ENCODE results near the gene RAB35. TPM values are rescaled to one million over a fixed set of nuclear protein-coding genes. Genes with fewer than 3 reads are reported as not detected.

The RAB35 gene
- total and polyA plus RNA-seq, 2 experiments from 2014 or later: 22.6 to 24.0 TPM

DNA sequence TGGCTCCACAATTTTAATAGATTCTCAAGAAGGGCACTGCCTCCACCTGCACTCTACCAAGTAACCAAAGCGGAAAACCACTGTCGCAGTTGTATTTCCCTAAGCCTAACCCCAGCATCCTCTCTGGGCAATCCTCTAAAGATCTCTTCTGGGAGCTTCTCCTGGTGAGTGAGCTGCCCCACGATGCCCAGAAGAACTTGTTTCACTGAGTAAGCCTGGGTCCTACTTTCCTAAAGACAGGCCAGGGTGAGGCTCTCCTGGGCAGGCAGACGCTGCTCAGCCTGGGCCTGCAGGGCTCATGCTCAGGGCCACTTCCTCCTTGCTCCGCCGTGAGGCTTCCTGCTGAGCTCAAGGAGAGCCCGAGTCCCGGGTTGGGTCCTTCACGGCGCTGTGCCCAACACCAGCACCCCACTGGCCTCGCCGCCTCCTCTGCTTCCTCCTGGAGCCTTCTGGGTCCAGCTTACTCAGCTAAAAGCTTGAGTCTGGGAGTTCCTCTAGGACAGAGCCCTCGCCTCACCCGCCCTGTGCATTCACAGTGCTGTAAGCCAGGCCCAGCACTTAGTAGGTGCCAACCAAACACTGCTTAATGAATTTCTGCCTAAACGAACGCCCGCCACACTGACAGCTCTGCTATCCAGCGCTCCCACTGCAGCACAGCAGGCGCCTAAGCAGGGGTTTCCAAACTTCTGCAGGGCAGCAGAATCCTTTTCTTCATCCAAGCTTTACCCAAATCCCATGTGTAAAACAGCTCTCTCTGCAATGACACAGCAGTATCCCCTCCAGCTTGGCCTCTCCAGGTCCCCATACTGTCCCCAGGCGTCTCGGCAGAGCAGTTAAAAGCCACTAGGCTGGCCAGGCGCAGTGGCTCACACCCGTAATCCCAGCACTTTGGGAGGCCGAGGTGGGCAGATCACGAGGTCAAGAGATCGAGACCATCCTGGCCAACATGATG is 5.7 kb downstream of the RAB35 start:
- no peaks in the 10 kb centered on the region for H3K36me3 ChIP-seq (replicated peaks; ENCODE audit: insufficient read depth, low read depth)
- peaks cover 95% of the 10 kb centered on the region for H3K79me2 ChIP-seq
- H3K9me2 ChIP-seq (replicated peaks; ENCODE audit: insufficient read depth): no peaks in the 10 kb centered on the region
- no peak overlapping the region for H3K4me2 ChIP-seq
- no peak for DNase-seq (ENCODE audit: low spot score)
- peaks cover 47% of the 10 kb centered on the region for H4K20me1 ChIP-seq (ENCODE audit: insufficient read depth, poor library complexity, severe bottlenecking)
- TF ChIP-seq EZH2 (IDR thresholded peaks at IDR 0.05; ENCODE audit: borderline replicate concordance): no peak
- TF ChIP-seq, protein P1, sequence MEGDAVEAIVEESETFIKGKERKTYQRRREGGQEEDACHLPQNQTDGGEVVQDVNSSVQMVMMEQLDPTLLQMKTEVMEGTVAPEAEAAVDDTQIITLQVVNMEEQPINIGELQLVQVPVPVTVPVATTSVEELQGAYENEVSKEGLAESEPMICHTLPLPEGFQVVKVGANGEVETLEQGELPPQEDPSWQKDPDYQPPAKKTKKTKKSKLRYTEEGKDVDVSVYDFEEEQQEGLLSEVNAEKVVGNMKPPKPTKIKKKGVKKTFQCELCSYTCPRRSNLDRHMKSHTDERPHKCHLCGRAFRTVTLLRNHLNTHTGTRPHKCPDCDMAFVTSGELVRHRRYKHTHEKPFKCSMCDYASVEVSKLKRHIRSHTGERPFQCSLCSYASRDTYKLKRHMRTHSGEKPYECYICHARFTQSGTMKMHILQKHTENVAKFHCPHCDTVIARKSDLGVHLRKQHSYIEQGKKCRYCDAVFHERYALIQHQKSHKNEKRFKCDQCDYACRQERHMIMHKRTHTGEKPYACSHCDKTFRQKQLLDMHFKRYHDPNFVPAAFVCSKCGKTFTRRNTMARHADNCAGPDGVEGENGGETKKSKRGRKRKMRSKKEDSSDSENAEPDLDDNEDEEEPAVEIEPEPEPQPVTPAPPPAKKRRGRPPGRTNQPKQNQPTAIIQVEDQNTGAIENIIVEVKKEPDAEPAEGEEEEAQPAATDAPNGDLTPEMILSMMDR (IDR thresholded peaks at IDR 0.05; ENCODE audit: poor library complexity): no peak
- TF ChIP-seq EZH2phosphoT487 (IDR thresholded peaks at IDR 0.05; ENCODE audit: low read depth, severe bottlenecking, unreplicated experiment): no peak
- no peaks in the 10 kb centered on the region for H3K27me3 ChIP-seq
- no peaks in the 10 kb centered on the region for H3K9me3 ChIP-seq (ENCODE audit: low read depth)
- WGBS (ENCODE audit: low lambda C conversion rate, missing lambda C conversion rate): 86% methylated on average over 26 of the region's 26 CpGs
- no peak overlapping the region for H2AFZ ChIP-seq
- H3K27ac ChIP-seq: no peak overlapping the region
- peaks cover 8% of the 10 kb centered on the region for H3K4me1 ChIP-seq (ENCODE audit: insufficient read depth)
- no peak overlapping the region for H3K4me3 ChIP-seq

DNA sequence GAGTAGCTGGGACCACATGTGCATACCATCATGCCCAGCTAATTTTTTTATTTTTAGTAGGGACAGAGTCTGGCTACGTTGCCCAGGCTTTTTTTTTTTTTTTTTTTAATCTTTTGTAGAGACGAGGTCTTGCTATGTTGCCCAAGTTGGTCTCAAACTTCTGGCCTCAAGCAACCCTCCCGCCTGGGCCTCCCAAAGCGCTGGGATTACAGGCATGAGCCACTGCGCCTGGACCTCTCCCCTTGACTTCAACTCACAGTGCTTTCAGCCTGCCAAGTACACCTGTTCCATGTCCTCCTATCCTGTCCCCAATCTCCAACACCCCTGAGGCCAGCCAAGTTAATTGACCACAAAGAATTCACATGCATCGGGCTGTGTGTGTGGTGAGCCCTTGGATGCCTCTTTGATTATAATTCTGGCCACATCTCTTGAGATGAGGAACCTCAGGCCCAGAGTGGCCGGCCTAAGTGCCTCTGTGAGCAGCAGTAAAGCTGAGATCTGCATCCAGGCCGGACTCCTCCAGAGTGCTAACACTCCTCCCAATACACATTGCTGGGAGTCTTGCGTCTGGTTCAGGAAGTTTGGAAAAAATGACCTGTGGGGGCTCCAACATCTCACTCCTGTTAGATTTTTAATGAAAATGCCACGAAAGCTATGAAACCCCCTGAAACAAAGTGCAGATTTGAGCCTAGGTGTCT is 6.8 kb downstream of the RAB35 start:
- DNase-seq (ENCODE audit: low spot score): no peak
- peaks cover 39% of the 10 kb centered on the region for H4K20me1 ChIP-seq (ENCODE audit: insufficient read depth, poor library complexity, severe bottlenecking)

DNA sequence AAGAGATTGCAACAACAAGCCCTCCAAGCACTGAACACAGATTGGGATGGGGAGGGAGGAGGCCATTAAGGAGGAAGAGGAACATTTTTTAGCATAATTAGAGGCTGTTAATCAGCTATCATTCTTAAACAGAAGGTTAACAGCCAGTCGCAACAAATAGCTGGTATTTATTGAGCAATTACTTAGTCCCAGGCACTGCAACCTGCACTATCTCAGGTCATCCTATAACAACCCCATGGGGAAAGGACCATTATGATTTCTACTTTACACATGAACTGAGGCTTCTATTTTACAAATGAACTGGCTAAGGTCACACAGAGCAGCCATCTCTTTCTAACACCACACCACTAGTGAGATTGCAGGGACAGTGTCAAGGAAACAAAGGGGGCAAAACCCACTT is 10.4 kb downstream of the RAB35 start:
- no peak for TF ChIP-seq EZH2phosphoT487 (IDR thresholded peaks at IDR 0.05; ENCODE audit: low read depth, severe bottlenecking, unreplicated experiment)
- no peak for TF ChIP-seq EZH2 (IDR thresholded peaks at IDR 0.05; ENCODE audit: borderline replicate concordance)
- TF ChIP-seq, protein P1 (IDR thresholded peaks at IDR 0.05; ENCODE audit: poor library complexity): no peak
- Histone ChIP-seq H2AFZ (no peak overlapping the region), H3K4me3 (no peak overlapping the region), H3K79me2 (peaks cover 92% of the 10 kb centered on the region), H3K27ac (no peak overlapping the region), H3K4me2 (no peak overlapping the region), H3K9me3 (ENCODE audit: low read depth) (no peaks in the 10 kb centered on the region), H3K9me2 (replicated peaks; ENCODE audit: insufficient read depth) (no peaks in the 10 kb centered on the region), H3K27me3 (no peaks in the 10 kb centered on the region), H3K36me3 (replicated peaks; ENCODE audit: insufficient read depth, low read depth) (no peaks in the 10 kb centered on the region), H3K4me1 (ENCODE audit: insufficient read depth) (peaks cover 14% of the 10 kb centered on the region), H4K20me1 (ENCODE audit: insufficient read depth, poor library complexity, severe bottlenecking) (peaks cover 28% of the 10 kb centered on the region)
- 86% methylated on average over 1 of the region's 1 CpG for WGBS (ENCODE audit: low lambda C conversion rate, missing lambda C conversion rate)
- DNase-seq (ENCODE audit: low spot score): no peak

More for the DNA sequence above, 6.8 kb downstream of the RAB35 start:
- Histone ChIP-seq H3K4me2 (no peak overlapping the region), H3K9me3 (ENCODE audit: low read depth) (no peaks in the 10 kb centered on the region), H2AFZ (no peak overlapping the region), H3K27ac (no peak overlapping the region), H3K4me1 (ENCODE audit: insufficient read depth) (peaks cover 8% of the 10 kb centered on the region), H3K36me3 (replicated peaks; ENCODE audit: insufficient read depth, low read depth) (no peaks in the 10 kb centered on the region), H3K4me3 (no peak overlapping the region), H3K9me2 (replicated peaks; ENCODE audit: insufficient read depth) (no peaks in the 10 kb centered on the region), H3K79me2 (peaks cover 92% of the 10 kb centered on the region), H3K27me3 (no peaks in the 10 kb centered on the region)
- TF ChIP-seq EZH2phosphoT487 (IDR thresholded peaks at IDR 0.05; ENCODE audit: low read depth, severe bottlenecking, unreplicated experiment): no peak
- TF ChIP-seq EZH2 (IDR thresholded peaks at IDR 0.05; ENCODE audit: borderline replicate concordance): no peak
- TF ChIP-seq, protein P1 (IDR thresholded peaks at IDR 0.05; ENCODE audit: poor library complexity): no peak
- WGBS (ENCODE audit: low lambda C conversion rate, missing lambda C conversion rate): 87% methylated on average over 10 of the region's 10 CpGs
